Measurements from ENCODE around the gene STK10.

DNA sequence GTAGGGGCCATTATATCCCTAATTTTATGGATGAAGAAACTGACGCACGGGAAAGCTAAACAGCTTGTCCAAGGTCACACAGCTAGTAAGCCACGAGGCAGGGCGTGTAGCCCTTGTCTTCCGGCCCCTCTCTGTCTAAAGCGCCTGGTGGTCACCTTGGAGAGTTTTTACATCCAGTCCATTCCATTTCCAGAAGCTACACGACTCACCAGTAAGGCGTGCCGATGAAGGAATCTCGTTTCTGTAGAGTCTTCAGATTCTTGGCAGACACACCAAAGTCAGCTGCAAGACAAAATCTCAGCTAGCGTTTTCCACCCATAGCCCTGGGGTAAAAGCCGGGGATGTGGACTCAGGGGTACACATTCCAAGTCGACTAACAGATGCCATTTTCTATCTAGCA lies 80.5 kb downstream of the STK10 start:
- TF ChIP-seq SUZ12 (IDR thresholded peaks at IDR 0.05), result no peak
- TF ChIP-seq NFRKB (IDR thresholded peaks at IDR 0.05), result no peak
- TF ChIP-seq SP1 (IDR thresholded peaks at IDR 0.05), result no peak
- no peak for TF ChIP-seq ELF4 (IDR thresholded peaks at IDR 0.05)
- no peak for TF ChIP-seq FOXA1 (IDR thresholded peaks at IDR 0.05)
- no peak for TF ChIP-seq HDGF (IDR thresholded peaks at IDR 0.05; ENCODE audit: borderline replicate concordance)
- no peak for TF ChIP-seq BHLHE40 (IDR thresholded peaks at IDR 0.05; ENCODE audit: borderline replicate concordance)
- no peak for TF ChIP-seq CTBP1 (IDR thresholded peaks at IDR 0.05; ENCODE audit: borderline replicate concordance)
- no peak for TF ChIP-seq ZNF384 (IDR thresholded peaks at IDR 0.05)
